Prostate gland (tissue), 2 donors: ENCODE data around the gene KCNK18. TPM values are rescaled to one million over a fixed set of nuclear protein-coding genes. Genes with fewer than 3 reads are reported as not detected.

Experiments
- DNase-seq: peaks from one replicate; pipeline ENCODE4 v3.0.0-alpha.2; 2019; ENCODE audit warnings: low spot score
- H3K27ac ChIP-seq, 2 donors: fragments of 200-600 bp; sonication (generic); 2 replicates each; pipeline ENCODE4 v1.5.1; 2017 to 2019
- H3K27me3 ChIP-seq: fragments of 200-600 bp; sonication (generic); replicated peaks from 2 replicates; pipeline ENCODE4 v1.5.1; 2019; ENCODE audit not compliant: insufficient read depth
- H3K36me3 ChIP-seq, 2 donors: fragments of 200-600 bp; sonication (generic); 1 replicate in 1 of 2; 2 replicates in 1 of 2; pipeline versions ENCODE4 v1.5.1 to v1.8.1; 2017 to 2019
- H3K4me1 ChIP-seq: fragments of 200-600 bp; sonication (generic); replicated peaks from 2 replicates; pipeline ENCODE4 v1.5.1; 2019
- H3K4me3 ChIP-seq, 2 donors: fragments of 200-600 bp; sonication (generic); 2 replicates each; pipeline ENCODE4 v1.5.1; 2017 to 2019
- H3K9me3 ChIP-seq: fragments of 200-600 bp; sonication (generic); 2 replicates; pipeline ENCODE4 v1.5.1; 2017
- CTCF ChIP-seq, 4 experiments: fragments of 200-600 bp in 2 of 4; fragments of 450-650 bp in 2 of 4; sonication (generic) in 2 of 4; IDR thresholded peaks; 1 replicate in 3 of 4; 2 replicates in 1 of 4; pipeline ENCODE4 v1.5.1; 2016 to 2019; ENCODE audit warnings: antibody characterized with exemption in 4 of 4, mild to moderate bottlenecking in 2 of 4, moderate library complexity in 2 of 4
- POLR2A ChIP-seq: fragments of 450-650 bp; IDR thresholded peaks from one replicate; pipeline ENCODE4 v1.6.1; 2016; ENCODE audit warnings: antibody characterized with exemption, mild to moderate bottlenecking
- POLR2AphosphoS5 ChIP-seq: sonication (generic); formaldehyde crosslinking; IDR thresholded peaks from one replicate; pipeline ENCODE4 v1.6.1; 2017; ENCODE audit warnings: antibody characterized with exemption
- WGBS: methylation state at CpG from one replicate; pipeline ENCODE4 v1.1.5; 2018; 5-methylcytosine and 5-hydroxymethylcytosine counted together
- intact Hi-C: fragments of 100-400 bp; cut with DNase I; formaldehyde crosslinking; loops from one replicate; pipeline ENCODE4 v1.14.2; 2022
- total RNA-seq, 2 donors: library from RNA; depleted of rRNA; stranded (reverse); fragments of >200 nt; gene quantifications; one replicate each; pipeline ENCODE4 v1.1.0, GENCODE V29; 2016

Gene KCNK18
- total RNA-seq, 2 donors from 2014 or later, result not detected

- DNase-seq, result no peak
- Histone ChIP-seq H3K4me3 (no peak overlapping the region), H3K27me3 (no peaks in the 10 kb centered on the region), H3K27ac (no peak overlapping the region), H3K36me3 (no peaks in the 10 kb centered on the region), H3K4me1 (no peaks in the 10 kb centered on the region), H3K9me3 (no peaks in the 10 kb centered on the region)
- 82% methylated on average over 5 of the region's 5 CpGs for WGBS
- intact Hi-C loops, result no loop called here
- TF ChIP-seq POLR2AphosphoS5 (no peak), CTCF (IDR thresholded peaks at IDR 0.05) (no peak), POLR2A (no peak)
These were observed 40.2 kb downstream of the KCNK18 start for GRCh38 chr10:117237401-117237991.

DNA sequence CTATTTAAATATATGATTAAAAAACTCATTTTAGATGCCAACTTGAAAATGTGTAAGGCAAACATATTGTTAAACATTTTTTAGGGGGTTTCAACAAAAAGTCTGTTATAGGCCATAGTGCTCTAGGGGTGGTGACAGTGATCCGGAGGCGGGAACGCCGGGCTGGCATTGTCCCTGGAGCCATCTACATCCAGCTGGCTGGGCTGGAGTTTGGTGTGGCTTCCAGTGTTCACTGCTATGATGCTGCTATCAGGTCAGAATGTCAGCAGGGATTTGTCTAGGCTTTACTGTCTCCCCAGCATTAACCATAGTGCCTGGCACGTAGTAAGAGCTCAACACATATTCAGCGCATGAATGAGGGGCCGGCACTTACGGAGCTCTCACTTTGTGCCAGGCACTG is 41.8 kb downstream of the KCNK18 start:
- no peaks in the 10 kb centered on the region for H3K27me3 ChIP-seq
- no peaks in the 10 kb centered on the region for H3K9me3 ChIP-seq
- no peak overlapping the region for H3K27ac ChIP-seq
- H3K4me1 ChIP-seq, result no peaks in the 10 kb centered on the region
- no peak for DNase-seq
- no peak overlapping the region for H3K4me3 ChIP-seq
- 87% methylated on average over 8 of the region's 8 CpGs for WGBS
- intact Hi-C loops, result no loop called here
- no peaks in the 10 kb centered on the region for H3K36me3 ChIP-seq
- no peak for TF ChIP-seq CTCF (IDR thresholded peaks at IDR 0.05)
- no peak for TF ChIP-seq POLR2AphosphoS5
- TF ChIP-seq POLR2A, result no peak

- Histone ChIP-seq H3K27me3 (no peaks in the 10 kb centered on the region), H3K9me3 (no peaks in the 10 kb centered on the region), H3K4me1 (no peaks in the 10 kb centered on the region), H3K4me3 (no peak overlapping the region), H3K27ac (no peak overlapping the region), H3K36me3 (no peaks in the 10 kb centered on the region)
- intact Hi-C loops, result no loop called here
- TF ChIP-seq POLR2A (no peak), CTCF (IDR thresholded peaks at IDR 0.05) (no peak), POLR2AphosphoS5 (no peak)
- DNase-seq, result no peak
- WGBS, result 65% methylated on average over 15 of the region's 15 CpGs
These were observed 42.7 kb downstream of the KCNK18 start for GRCh38 chr10:117239721-117240620.

DNA sequence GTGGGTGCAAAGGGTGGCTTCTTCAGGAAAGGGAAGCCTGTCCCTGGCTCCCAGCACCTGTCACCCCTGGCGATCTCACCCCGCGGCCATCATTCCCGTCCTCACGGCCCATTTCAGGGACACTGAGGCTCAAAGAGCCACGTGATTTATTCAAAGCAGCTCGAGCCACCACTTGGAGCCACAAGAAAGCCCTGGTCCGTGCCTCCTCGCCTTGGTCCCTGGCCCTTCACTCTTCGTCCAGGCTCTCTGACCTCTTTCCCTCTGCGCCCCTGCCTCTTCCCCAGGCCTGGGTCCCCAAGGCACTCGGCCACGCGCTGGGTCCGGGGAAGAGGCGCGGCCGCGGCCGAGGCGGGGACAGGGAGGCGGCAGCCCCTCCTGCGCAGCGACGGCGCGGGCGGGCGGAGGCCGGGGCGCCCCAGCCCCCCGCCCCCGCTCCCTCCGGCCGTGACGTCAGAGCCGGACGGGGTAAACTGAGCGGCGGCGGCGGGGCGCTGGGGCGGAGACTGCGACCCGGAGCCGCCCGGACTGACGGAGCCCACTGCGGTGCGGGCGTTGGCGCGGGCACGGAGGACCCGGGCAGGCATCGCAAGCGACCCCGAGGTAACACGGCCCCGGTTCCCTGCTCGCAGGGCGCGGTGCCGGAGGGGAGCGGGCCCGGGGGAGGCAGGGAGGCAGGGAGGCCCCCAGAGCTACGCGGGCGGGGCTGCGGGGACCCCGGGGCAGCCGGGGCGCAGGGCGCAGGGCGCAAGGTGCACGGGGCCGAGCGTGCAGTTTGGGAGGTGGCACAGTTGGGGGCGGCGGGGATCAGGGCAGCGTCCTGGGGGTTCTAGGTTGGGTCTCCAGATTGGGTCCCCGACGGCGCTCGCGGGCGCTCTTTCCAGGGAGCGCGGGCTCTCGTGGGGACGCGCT is 43.6 kb downstream of the KCNK18 start, which contains the start of gene SLC18A2:
Gene SLC18A2 (plus strand): TSS at position 494 of the 909 bp plus-strand sequence. CDS start 580 bp downstream, outside the sequence.
- Histone ChIP-seq H3K27ac (no peak within 1 kb of the TSS), H3K27me3 (no peaks in the 10 kb centered on the region), H3K4me1 (no peaks in the 10 kb centered on the region), H3K9me3 (no peaks in the 10 kb centered on the region), H3K36me3 (no peaks in the 10 kb centered on the region), H3K4me3 (peak within 1 kb of the TSS; percentile 20 to 40)
- intact Hi-C loops, result no loop called here
- DNase-seq, result no peak
- TF ChIP-seq POLR2AphosphoS5, result no peak
- no peak for TF ChIP-seq POLR2A
- TF ChIP-seq CTCF (IDR thresholded peaks at IDR 0.05), result no peak
- WGBS, result 7% methylated on average over 39 of the region's 93 CpGs
